ENCODE measurements around the gene GLS.

Gene GLS

DNA sequence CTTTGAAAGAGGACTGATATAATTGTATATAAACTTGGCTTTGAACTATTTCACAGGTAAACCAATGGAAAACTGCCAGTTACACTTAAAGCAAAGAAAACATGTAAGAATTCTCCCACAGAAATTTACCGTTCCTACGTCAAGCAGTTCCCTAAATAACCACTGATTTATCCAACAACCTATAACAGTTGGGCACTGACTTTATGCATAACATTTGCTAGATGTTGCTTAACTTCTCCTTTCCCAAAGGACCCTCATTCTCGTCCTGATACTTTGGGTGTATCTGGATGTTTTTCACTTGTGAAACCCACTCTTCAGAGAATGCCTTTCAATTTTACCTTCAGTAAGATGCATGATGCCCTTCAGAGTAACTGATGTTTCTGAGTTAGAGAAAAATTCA lies 89.5 kb downstream of the GLS start:
- DNase-seq (ENCODE audit: low spot score) = no peak

DNA sequence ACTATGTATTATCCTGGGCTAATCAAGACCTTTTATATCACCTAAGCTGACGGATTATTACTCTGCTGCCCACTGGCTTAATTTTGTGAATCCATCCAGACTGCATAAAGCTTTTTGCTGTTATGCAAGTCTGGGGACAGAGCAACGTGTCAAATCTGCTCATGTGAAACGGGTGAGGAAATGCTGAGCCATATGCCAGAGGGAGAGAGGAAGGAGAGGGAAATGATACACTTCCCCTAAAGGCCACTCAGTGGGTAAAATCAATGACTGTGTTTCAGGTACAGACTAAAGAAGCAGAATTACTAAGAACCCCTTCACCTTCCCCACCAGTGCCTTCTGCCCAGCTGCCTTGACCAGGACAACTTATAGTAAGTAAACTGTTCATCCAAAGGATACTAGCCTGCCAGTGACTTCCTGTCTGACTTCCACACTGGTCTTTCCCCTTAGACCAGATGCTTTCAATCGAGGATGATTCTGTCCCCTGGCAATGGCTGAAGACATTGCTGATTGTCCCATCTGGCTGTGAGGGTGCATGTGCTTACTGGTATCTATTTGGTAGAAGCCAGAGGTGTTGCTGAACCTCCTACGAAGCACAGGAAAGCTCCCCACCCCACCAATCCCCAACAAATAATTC lies 90.4 kb downstream of the GLS start:
- no peak for DNase-seq (ENCODE audit: low spot score)

DNA sequence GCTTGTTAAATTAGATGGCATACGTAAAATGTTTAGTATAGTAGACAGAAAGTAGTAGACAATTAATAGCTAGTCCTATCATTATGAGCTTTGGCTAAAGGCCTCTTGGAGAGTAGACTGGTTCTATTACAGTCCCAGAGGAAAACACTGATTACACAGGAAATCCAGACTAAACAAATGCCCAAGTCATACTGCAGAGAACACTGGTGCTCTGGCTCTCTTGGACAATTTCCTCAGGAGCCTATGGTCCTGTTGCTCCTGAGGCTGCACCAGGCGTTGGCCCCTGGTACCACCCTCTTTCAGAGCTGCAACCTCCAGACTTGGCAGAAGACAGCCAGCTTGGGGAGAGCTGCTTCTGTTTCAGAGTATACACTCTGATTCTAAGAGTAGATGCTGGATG lies 91.6 kb downstream of the GLS start:
- DNase-seq (ENCODE audit: low spot score) = no peak

GRCh38 chr2:190972846-190973245 lies 92.2 kb downstream of the GLS start:
- DNase-seq (ENCODE audit: low spot score) = no peak

DNA sequence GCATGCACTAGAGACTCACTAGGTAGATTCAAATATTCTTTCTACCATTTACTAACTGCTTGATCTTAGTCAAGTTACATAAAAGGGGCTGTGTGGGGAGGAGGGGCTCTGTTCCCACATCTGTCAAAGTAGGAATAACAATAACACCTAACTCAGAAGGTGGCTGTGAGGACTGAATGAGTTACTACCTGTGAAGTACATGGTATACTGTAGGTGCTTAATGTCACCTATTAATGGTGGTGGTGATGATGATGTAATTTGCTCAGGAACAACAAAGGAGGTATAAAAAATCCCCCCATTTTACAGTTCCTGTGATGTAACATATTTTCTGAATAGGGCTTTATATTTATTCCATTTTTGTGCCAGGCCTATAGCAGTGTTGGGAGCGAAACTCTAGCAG lies 92.6 kb downstream of the GLS start:
- DNase-seq (ENCODE audit: low spot score) = no peak

DNA sequence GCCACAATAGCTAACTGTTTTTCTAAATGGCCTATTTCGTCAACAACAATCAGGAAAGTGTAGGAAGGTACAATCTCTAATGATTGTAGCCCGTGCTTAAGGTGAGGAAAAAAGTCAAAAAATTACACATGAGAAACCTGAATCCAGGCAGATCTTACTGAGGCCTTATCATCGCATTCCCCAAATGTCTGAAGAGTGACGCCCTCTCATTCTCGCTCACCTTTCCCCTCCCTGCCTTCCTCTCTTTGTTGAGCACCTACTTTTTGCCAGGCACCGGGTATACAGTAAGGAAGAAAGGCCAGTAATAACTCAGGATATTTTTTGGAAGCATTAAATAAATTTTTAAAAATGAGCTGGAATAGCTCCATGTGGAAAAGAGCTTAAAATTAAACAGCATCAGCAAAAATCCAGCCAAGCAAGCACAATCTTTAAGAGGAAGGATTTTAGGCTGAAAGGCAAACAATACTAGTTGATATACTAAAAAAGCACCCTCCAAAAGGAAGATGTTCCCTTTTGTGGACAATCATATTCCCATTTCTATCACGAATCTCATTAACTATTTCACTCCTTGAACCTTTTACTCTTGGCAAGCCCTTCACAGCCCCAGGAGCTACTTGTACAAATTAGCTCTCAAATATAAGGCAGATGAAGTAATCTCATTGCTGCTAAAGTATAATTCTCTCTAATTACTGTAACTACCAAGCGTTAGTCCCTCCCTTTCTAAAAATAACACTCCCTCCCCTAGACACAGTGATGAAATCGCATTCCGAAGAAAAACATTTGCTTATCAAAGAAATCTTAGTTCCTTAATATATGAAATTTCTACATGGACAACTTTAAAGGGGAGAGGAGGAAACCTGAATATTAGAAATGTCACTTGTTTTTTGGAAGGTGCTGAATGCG lies 93.4 kb downstream of the GLS start:
- DNase-seq (ENCODE audit: low spot score) = no peak

GRCh38 chr2:190974629-190975361 lies 94.2 kb downstream of the GLS start:
- DNase-seq (ENCODE audit: low spot score) = no peak

- no peak for DNase-seq (ENCODE audit: low spot score)
These were observed 95.9 kb downstream of the GLS start for GRCh38 chr2:190976521-190976920.

DNA sequence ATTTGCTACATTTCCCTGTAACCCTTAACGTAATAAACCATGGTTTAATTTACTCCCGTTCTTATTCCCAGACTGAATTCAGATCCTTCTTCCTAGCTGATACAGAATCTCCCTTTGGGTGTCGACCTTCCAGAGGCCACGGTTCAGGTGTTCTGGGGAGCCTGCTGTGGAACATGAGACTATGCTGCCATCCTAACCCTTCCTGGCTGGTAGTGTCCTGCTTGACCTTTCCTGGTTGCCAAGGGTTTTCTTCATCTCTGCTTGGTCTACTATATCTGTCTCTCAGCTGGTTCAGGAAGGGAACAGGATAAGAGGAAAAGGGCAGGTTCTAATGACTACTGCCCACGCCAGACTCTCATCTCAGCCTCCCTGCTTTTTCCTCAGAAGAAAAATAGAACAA lies 96.9 kb downstream of the GLS start:
- no peak for DNase-seq (ENCODE audit: low spot score)

GRCh38 chr2:190978389-190979053 lies 97.9 kb downstream of the GLS start:
- DNase-seq (ENCODE audit: low spot score) = no peak

GRCh38 chr2:190979906-190980629 lies 99.4 kb downstream of the GLS start:
- DNase-seq (ENCODE audit: low spot score) = no peak

DNA sequence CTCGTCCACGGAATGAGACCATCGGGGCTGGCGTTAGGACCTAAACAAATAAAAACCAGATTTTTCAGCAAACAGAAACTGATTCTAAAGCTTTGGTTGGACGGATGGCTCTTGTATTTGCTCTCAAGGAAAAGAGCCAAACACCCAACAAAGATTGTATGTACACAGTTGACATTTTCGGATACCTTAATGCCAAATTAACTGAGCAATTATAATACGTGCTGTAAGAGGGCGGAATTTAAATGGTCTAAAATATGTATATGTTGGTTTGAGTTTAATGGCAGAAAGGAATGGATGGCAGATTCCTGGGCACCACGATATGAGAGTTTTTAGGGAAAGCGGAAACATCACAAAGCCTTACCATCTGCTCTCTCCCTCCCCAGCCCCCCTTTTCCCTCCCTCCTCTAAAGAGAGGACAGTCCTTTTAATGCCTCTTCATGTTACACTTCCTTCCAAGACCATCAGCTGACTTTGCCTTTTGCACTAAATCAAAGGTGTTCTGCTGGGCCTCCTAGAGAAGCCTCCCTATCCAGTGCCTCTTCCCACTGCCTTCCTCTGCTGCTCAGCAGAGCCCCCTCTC lies 100.1 kb downstream of the GLS start:
- no peak for DNase-seq (ENCODE audit: low spot score)

- DNase-seq (ENCODE audit: low spot score) = no peak
These were observed 100.7 kb downstream of the GLS start for GRCh38 chr2:190981333-190981732.

DNA sequence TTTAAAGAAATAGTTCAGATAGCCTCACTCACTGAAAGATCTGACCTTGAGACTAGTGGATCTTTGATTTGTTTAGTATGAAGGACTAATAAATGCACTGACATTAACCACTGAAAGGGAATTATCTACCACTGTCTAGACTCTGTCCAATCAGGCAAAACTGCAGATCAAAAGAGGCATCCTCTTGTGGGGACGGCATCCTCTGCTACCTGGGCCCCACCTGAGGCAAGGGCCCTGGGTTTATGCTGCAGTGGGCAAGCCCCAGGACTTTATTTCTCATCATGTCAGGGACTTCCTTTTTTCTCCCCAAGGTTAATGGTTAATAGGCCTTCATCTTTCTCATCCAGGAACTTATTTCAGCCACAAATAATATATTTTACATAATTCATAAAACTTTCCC lies 101.1 kb downstream of the GLS start:
- DNase-seq (ENCODE audit: low spot score) = no peak

DNA sequence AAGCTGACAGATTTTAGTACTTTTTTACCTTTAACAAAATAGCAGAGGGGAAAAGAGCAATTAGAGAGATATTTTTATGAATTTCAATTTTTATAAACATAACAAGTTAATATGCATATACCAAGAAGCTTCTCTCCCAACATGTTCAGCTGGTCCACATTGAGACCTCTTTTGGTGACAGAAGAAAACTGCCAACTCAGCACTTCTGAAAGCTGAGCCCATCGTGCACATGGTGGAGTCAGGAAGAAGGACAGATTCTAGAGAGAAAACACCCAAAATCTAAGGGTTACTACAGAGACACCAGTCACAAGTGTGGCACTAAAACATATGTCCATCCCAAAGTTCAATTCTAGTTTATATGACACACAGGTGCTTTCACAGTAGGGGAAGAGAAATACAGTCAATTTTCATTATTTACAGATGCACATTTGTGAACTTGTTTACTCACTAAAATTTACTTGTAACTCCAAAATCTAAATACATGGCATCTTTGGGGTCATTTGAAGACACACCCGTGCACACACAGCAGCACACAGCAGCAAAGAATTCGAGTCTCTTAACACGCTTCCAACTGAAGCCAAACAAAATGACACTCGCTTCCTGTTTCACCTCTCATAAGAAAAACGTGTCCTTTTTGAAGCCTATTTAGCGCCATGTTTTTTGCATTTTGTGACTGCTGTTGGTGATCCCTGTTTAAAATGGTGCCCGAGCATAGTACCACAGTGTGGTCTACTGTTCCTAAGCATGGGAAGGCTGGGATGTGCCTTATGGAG lies 101.8 kb downstream of the GLS start:
- no peak for DNase-seq (ENCODE audit: low spot score)

DNA sequence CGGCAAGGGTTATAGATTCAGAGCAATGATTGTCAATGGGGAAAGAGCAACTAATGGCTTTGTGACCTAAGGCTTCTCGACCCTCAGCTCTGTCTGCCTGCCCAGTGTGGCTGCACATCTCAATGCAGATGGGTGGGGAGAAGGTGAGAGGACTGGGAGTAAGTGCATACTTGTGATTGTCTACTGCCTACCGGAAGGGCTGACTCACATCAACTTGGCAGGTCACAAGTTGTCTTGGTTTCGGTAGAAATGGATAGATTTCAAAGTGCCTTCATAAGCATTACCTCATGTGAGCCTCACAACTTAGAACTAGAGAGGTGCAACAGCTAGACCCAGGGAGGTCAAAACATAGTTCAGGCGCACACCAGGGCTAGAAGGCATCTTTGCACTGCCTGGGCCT lies 104.0 kb downstream of the GLS start:
- DNase-seq (ENCODE audit: low spot score) = no peak

- no peak for DNase-seq (ENCODE audit: low spot score)
These were observed 105.8 kb downstream of the GLS start for GRCh38 chr2:190986221-190986953.

GRCh38 chr2:190987116-190987515 lies 106.5 kb downstream of the GLS start:
- DNase-seq (ENCODE audit: low spot score) = no peak

DNA sequence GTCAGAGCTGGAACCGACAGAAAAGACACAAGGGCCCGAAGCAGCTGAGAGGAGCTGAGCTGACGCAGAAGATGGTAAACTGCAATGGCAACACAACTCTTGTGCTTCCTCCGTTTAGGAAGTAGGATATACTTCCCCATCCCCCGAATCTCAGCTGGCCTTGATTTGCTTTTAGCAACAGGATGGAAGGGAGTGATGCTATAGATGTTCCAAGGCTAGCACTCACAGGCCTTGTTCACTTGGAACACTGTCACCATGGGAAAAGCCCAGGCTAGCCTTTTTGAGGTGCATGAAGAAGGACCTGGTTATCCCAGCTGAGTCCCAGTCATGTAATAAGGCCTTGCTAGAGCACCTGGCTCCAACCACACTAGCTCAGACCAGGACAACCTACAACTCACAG lies 107.3 kb downstream of the GLS start:
- DNase-seq (ENCODE audit: low spot score) = no peak

Data from SK-N-DZ (cell line).